Duodenal mucosa (tissue), 2 donors: Measurements from ENCODE around the gene KRTAP5-9.
"Not testable (repeated sequence)": the region's sequence is repeated elsewhere in the genome, so short reads cannot be mapped to it uniquely, and the experiment has no call there.

Experiments
- H3K27ac ChIP-seq: one replicate; pipeline ENCODE4 v1.7.0; 2013; ENCODE audit warnings: low read depth, low read length
- H3K27me3 ChIP-seq, 2 donors: one replicate each; pipeline ENCODE4 v1.7.0; 2013; ENCODE audit warnings: low read length in 2 of 2, control low read depth in 1 of 2; ENCODE audit not compliant: insufficient read depth in 2 of 2, control insufficient read depth in 1 of 2
- H3K36me3 ChIP-seq, 2 donors: one replicate each; pipeline ENCODE4 v1.7.0; 2013; ENCODE audit warnings: low read length in 2 of 2, control low read depth in 1 of 2; ENCODE audit not compliant: insufficient read depth in 2 of 2, control insufficient read depth in 1 of 2
- H3K4me1 ChIP-seq, 2 donors: one replicate each; pipeline ENCODE4 v1.7.0; 2013; ENCODE audit warnings: low read length in 2 of 2, control low read depth in 1 of 2; ENCODE audit not compliant: insufficient read depth in 2 of 2, control insufficient read depth in 1 of 2
- H3K4me3 ChIP-seq, 2 donors: one replicate each; pipeline ENCODE4 v1.7.0; 2013; ENCODE audit warnings: low read length in 2 of 2, low read depth in 1 of 2
- H3K9ac ChIP-seq, 2 donors: one replicate each; pipeline ENCODE4 v1.7.0; 2013; ENCODE audit warnings: low read length in 2 of 2, low read depth in 1 of 2
- H3K9me3 ChIP-seq, 2 donors: one replicate each; pipeline ENCODE4 v1.7.0; 2013; ENCODE audit warnings: low read length in 2 of 2, control low read depth in 1 of 2; ENCODE audit not compliant: control insufficient read depth in 1 of 2

Gene KRTAP5-9

GRCh38 chr11:71558996-71559395 is 10.8 kb downstream of the KRTAP5-9 start:
- Histone ChIP-seq H3K27ac (no peak overlapping the region), H3K9me3 (no peaks in the 10 kb centered on the region), H3K27me3 (peaks cover 5 to 7% of the 10 kb centered on the region in 2 donors), H3K36me3 (no peaks in the 10 kb centered on the region), H3K4me1 (no peaks in the 10 kb centered on the region), H3K4me3 (no peak overlapping the region), H3K9ac (no peak overlapping the region)

- Histone ChIP-seq H3K36me3 (no peaks in the 10 kb centered on the region), H3K4me3 (no peak overlapping the region), H3K4me1 (no peaks in the 10 kb centered on the region), H3K9me3 (no peaks in the 10 kb centered on the region), H3K27ac (no peak overlapping the region), H3K9ac (no peak overlapping the region), H3K27me3 (peaks cover 5 to 7% of the 10 kb centered on the region in 2 donors)
Measured at GRCh38 chr11:71562120-71562519, 13.9 kb downstream of the KRTAP5-9 start.

GRCh38 chr11:71563406-71563805 is 15.2 kb downstream of the KRTAP5-9 start:
- H3K27ac ChIP-seq, result no peak overlapping the region
- no peak overlapping the region for H3K4me3 ChIP-seq
- no peaks in the 10 kb centered on the region for H3K4me1 ChIP-seq
- peaks cover 5 to 7% of the 10 kb centered on the region in 2 donors for H3K27me3 ChIP-seq
- H3K9ac ChIP-seq, result no peak overlapping the region
- no peaks in the 10 kb centered on the region for H3K9me3 ChIP-seq
- H3K36me3 ChIP-seq, result no peaks in the 10 kb centered on the region

- no peak overlapping the region for H3K27ac ChIP-seq
- H3K9me3 ChIP-seq, result no peaks in the 10 kb centered on the region
- no peaks in the 10 kb centered on the region for H3K36me3 ChIP-seq
- H3K9ac ChIP-seq, result no peak overlapping the region
- H3K27me3 ChIP-seq, result peaks cover 5 to 7% of the 10 kb centered on the region in 2 donors
- no peaks in the 10 kb centered on the region for H3K4me1 ChIP-seq
- H3K4me3 ChIP-seq, result no peak overlapping the region
Measured at GRCh38 chr11:71564430-71564829, 16.2 kb downstream of the KRTAP5-9 start.

- peaks cover 5 to 7% of the 10 kb centered on the region in 2 donors for H3K27me3 ChIP-seq
- H3K27ac ChIP-seq, result no peak within 1 kb of the TSS
- no peaks in the 10 kb centered on the region for H3K4me1 ChIP-seq
- no peak within 1 kb of the TSS for H3K9ac ChIP-seq
- H3K4me3 ChIP-seq, result no peak within 1 kb of the TSS
- no peaks in the 10 kb centered on the region for H3K36me3 ChIP-seq
- H3K9me3 ChIP-seq, result no peaks in the 10 kb centered on the region
Measured at GRCh38 chr11:71565263-71565662, 17.0 kb downstream of the KRTAP5-9 start, which contains the start of gene KRTAP5-10. KRTAP5-10 (plus strand) TSS chr11:71565563; CDS start chr11:71565588, 25 bp downstream.

GRCh38 chr11:71566081-71566620 is 17.9 kb downstream of the KRTAP5-9 start:
- Histone ChIP-seq H3K9me3 (no peaks in the 10 kb centered on the region), H3K4me1 (no peaks in the 10 kb centered on the region), H3K27me3 (peaks cover 5 to 10% of the 10 kb centered on the region in 2 donors)

GRCh38 chr11:71566626-71567599 is 18.7 kb downstream of the KRTAP5-9 start:
- H3K4me1 ChIP-seq, H3K9me3 ChIP-seq, H3K27ac ChIP-seq, H3K9ac ChIP-seq, H3K36me3 ChIP-seq, H3K4me3 ChIP-seq: not testable (repeated sequence)
- peaks cover 5 to 10% of the 10 kb centered on the region in 2 donors for H3K27me3 ChIP-seq

More at GRCh38 chr11:71566081-71566620, 17.9 kb downstream of the KRTAP5-9 start:
- no peaks in the 10 kb centered on the region for H3K36me3 ChIP-seq
- no peak overlapping the region for H3K27ac ChIP-seq
- no peak overlapping the region for H3K4me3 ChIP-seq
- no peak overlapping the region for H3K9ac ChIP-seq

- not testable (repeated sequence) for H3K9ac ChIP-seq, H3K4me1 ChIP-seq, H3K4me3 ChIP-seq, H3K27ac ChIP-seq, H3K36me3 ChIP-seq, H3K9me3 ChIP-seq
- H3K27me3 ChIP-seq, result peaks cover 5 to 10% of the 10 kb centered on the region in 2 donors
Measured at GRCh38 chr11:71567633-71568032, 19.4 kb downstream of the KRTAP5-9 start.

- H3K4me3 ChIP-seq, result no peak overlapping the region
- no peaks in the 10 kb centered on the region for H3K36me3 ChIP-seq
- H3K4me1 ChIP-seq, result no peaks in the 10 kb centered on the region
- no peak overlapping the region for H3K9ac ChIP-seq
- H3K27me3 ChIP-seq, result peaks cover 0 to 3% of the 10 kb centered on the region in 2 donors
- no peaks in the 10 kb centered on the region for H3K9me3 ChIP-seq
- H3K27ac ChIP-seq, result no peak overlapping the region
Measured at GRCh38 chr11:71568704-71569349, 20.6 kb downstream of the KRTAP5-9 start.
